ENCODE data around the gene SMC1A. TPM values are rescaled to one million over a fixed set of nuclear protein-coding genes. Genes with fewer than 3 reads are reported as not detected.

The SMC1A gene
- total RNA-seq, 1 experiment from 2014 or later, result 100 TPM

- Histone ChIP-seq H3K4me1 (ENCODE audit: insufficient read depth, low read length) (no peaks in the 10 kb centered on the region), H3K14ac (ENCODE audit: insufficient read depth, low read length) (no peak overlapping the region), H3K18ac (ENCODE audit: insufficient read length, low read depth, low read length) (no peak overlapping the region), H4K5ac (ENCODE audit: insufficient read length, low read depth, low read length) (no peak overlapping the region), H4K8ac (replicated peaks; ENCODE audit: insufficient read length, low read depth, low read length) (no peak overlapping the region), H4K20me1 (ENCODE audit: control insufficient read depth, insufficient read depth, insufficient read length) (no peaks in the 10 kb centered on the region), H3K9ac (ENCODE audit: extremely low read depth, insufficient read length, low read length) (no peak overlapping the region), H3K4ac (ENCODE audit: low read depth, low read length) (no peak overlapping the region), H3K79me2 (ENCODE audit: insufficient read depth, low read length) (no peaks in the 10 kb centered on the region; the same call in 1 of the 2 replicates), H3K23me2 (ENCODE audit: insufficient read length, low read depth, low read length, poor library complexity, severe bottlenecking) (peaks cover 10% of the 10 kb centered on the region), H2BK120ac (ENCODE audit: low read depth, low read length, poor library complexity, severe bottlenecking) (no peak overlapping the region), H2BK15ac (ENCODE audit: low read depth, low read length) (no peak overlapping the region), H4K91ac (ENCODE audit: insufficient read length, low read depth, low read length) (no peak overlapping the region), H2BK12ac (ENCODE audit: insufficient read length, low read depth, low read length) (no peak overlapping the region), H2BK5ac (ENCODE audit: insufficient read length, low read length) (no peak overlapping the region), H2AK5ac (ENCODE audit: insufficient read length, low read length) (no peak overlapping the region), H2AFZ (ENCODE audit: low read length) (no peak overlapping the region), H3T11ph (ENCODE audit: low read length) (no peak overlapping the region), H3K56ac (ENCODE audit: insufficient read length, low read depth, low read length) (no peak overlapping the region), H3K4me2 (ENCODE audit: insufficient read depth, insufficient read length, low read length) (no peak overlapping the region), H3K79me1 (ENCODE audit: insufficient read depth, low read depth, low read length, poor library complexity, severe bottlenecking) (no peaks in the 10 kb centered on the region), H2BK20ac (ENCODE audit: low read depth, low read length, poor library complexity, severe bottlenecking) (no peak overlapping the region), H3K9me3 (ENCODE audit: control insufficient read depth, low read depth, low read length) (peaks cover 26% of the 10 kb centered on the region), H3K23ac (ENCODE audit: insufficient read length, low read depth, low read length) (no peak overlapping the region), H3K27ac (ENCODE audit: insufficient read length, low read depth, low read length) (no peak overlapping the region), H3K27me3 (ENCODE audit: insufficient read depth, low read length) (no peaks in the 10 kb centered on the region)
- H3K9me3 Mint-ChIP-seq, result peaks cover 70 to 78% of the 10 kb centered on the region in 2 experiments
- no peak overlapping the region for H3K4me3 Mint-ChIP-seq
- DNase-seq, result no peak
- peaks cover 0 to 9% (median 2%) of the 10 kb centered on the region in 3 experiments; a peak in 5 of 7 replicates for H3K36me3 Mint-ChIP-seq (ENCODE audit: insufficient read depth in 1 of 3, low read depth in 3 of 3)
- peaks cover 14% of the 10 kb centered on the region for H3K27me3 Mint-ChIP-seq (ENCODE audit: low read depth)
- no peak overlapping the region for H3K27ac Mint-ChIP-seq
- TF ChIP-seq CTCF (conservative IDR thresholded peaks at IDR 0.05), result no peak
- H3K4me1 Mint-ChIP-seq, result peaks cover 3 to 11% of the 10 kb centered on the region in 2 experiments; a peak in 3 of 4 replicates
- WGBS (ENCODE audit: extremely low coverage, insufficient read length, low lambda C conversion rate), result no CpG with 5 or more reads among the region's 2 CpGs
Observed at GRCh38 chrX:53437206-53437605, 14.8 kb upstream of the SMC1A start.
